ENCODE results near the gene ALOX5AP. TPM values are rescaled to one million over a fixed set of nuclear protein-coding genes. Genes with fewer than 3 reads are reported as not detected.

ALOX5AP gene
- total and polyA plus RNA-seq, 7 donors, result 2.5 to 12.2 (median 5.2) TPM

DNA sequence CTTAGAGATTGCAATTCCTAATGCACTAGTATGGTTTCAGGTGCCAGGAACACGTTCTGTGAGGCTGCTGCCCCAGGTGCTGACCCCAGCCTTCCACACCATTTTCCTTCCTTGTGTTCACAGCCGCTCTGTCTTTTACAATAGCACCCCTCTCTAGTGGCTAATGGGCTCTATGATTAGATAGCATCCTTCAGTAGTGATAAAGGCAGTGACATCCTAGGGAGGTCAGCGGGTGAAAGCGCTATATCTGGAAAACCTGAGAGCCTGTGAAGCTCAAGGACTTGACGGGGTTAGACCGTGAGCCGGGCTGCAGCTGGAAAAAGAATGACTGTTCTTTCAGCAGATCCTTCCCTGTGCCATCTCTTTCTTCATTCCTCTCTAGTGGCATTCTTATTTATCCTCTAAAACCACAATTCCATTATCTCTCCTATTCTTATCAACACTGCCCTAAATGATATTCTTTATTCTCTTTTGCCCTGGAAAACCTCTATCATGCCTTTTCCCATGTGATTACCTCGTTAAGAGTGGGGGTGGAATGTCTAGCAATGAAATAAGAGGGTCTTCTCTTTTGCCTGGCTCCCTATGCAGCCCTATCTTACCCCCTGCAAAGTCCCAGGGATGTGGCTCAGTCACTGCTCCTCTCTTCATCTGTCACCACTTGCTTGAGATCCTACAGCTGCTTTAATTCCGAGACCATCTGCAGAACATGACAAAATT, 21.8 kb downstream of the ALOX5AP start:
- 78 to 88% (median 85%) methylated on average over 9 of the region's 9 CpGs for WGBS, 3 donors
- intact Hi-C loops (cut with DNase I), result loop anchor here (5.0 kb wide), 1 partner anchor 40 kb away; no protein-coding TSS in a partner anchor
- peaks cover 15% of the 10 kb centered on the region for H3K4me1 ChIP-seq
- no peaks in the 10 kb centered on the region for H3K27me3 ChIP-seq (ENCODE audit: insufficient read depth in 3 of 3, low read length in 2 of 3)
- TF ChIP-seq, protein P1, sequence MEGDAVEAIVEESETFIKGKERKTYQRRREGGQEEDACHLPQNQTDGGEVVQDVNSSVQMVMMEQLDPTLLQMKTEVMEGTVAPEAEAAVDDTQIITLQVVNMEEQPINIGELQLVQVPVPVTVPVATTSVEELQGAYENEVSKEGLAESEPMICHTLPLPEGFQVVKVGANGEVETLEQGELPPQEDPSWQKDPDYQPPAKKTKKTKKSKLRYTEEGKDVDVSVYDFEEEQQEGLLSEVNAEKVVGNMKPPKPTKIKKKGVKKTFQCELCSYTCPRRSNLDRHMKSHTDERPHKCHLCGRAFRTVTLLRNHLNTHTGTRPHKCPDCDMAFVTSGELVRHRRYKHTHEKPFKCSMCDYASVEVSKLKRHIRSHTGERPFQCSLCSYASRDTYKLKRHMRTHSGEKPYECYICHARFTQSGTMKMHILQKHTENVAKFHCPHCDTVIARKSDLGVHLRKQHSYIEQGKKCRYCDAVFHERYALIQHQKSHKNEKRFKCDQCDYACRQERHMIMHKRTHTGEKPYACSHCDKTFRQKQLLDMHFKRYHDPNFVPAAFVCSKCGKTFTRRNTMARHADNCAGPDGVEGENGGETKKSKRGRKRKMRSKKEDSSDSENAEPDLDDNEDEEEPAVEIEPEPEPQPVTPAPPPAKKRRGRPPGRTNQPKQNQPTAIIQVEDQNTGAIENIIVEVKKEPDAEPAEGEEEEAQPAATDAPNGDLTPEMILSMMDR (IDR thresholded peaks at IDR 0.05), result no peak
- no peaks in the 10 kb centered on the region for H3K9me3 ChIP-seq
- ATAC-seq (no peak), DNase-seq (no peak)
- no peak overlapping the region for H3K4me3 ChIP-seq
- H3K36me3 ChIP-seq (ENCODE audit: insufficient read depth in 1 of 2, low read depth in 1 of 2), result no peaks in the 10 kb centered on the region
- H3K27ac ChIP-seq, result no peak overlapping the region

DNA sequence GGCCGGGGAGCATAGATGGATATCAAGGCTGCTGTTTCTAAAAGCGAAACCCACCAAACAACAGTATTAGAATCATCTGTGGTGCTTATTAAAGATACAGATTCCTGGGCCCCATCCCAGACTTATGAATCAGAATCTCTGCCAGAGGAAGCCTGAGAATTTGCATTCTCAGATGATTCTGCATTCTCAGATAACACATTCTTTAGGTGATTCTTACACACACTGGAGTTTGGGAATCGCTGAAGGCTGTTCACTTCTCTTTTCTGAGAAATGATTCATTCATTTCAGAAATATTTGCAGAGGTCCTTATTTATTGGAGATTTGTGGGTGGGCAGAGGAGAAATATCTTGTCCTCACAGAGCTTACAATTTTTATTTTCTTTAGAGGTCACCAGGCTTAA, 24.4 kb downstream of the ALOX5AP start:
- H3K4me1 ChIP-seq, result peaks cover 6% of the 10 kb centered on the region
- no peak for DNase-seq
- WGBS, 3 donors, result 77 to 90% (median 84%) methylated on average over 3 of the region's 3 CpGs
- H3K4me3 ChIP-seq, result no peak overlapping the region
- intact Hi-C loops (cut with DNase I), result loop anchor here (5.0 kb wide), 1 partner anchor 38 kb away; no protein-coding TSS in a partner anchor
- TF ChIP-seq, protein P1 (IDR thresholded peaks at IDR 0.05), result no peak
- H3K9me3 ChIP-seq, result no peaks in the 10 kb centered on the region
- no peak for ATAC-seq
- H3K27ac ChIP-seq, result no peak overlapping the region
- H3K27me3 ChIP-seq (ENCODE audit: insufficient read depth in 3 of 3, low read length in 2 of 3), result no peaks in the 10 kb centered on the region
- H3K36me3 ChIP-seq (ENCODE audit: insufficient read depth in 1 of 2, low read depth in 1 of 2), result no peaks in the 10 kb centered on the region

GRCh38 chr13:30762643-30763042, 27.3 kb downstream of the ALOX5AP start:
- WGBS, 3 donors, result 84 to 91% (median 87%) methylated on average over 4 of the region's 4 CpGs
- H3K27ac ChIP-seq, result no peak overlapping the region
- intact Hi-C loops (cut with DNase I), result no loop called here
- TF ChIP-seq, protein P1 (IDR thresholded peaks at IDR 0.05), result no peak
- H3K27me3 ChIP-seq (ENCODE audit: insufficient read depth in 3 of 3, low read length in 2 of 3), result no peaks in the 10 kb centered on the region
- DNase-seq, result no peak
- ATAC-seq, result no peak
- H3K4me3 ChIP-seq, result no peak overlapping the region
- H3K9me3 ChIP-seq, result no peaks in the 10 kb centered on the region
- no peaks in the 10 kb centered on the region for H3K36me3 ChIP-seq (ENCODE audit: insufficient read depth in 1 of 2, low read depth in 1 of 2)
- H3K4me1 ChIP-seq, result no peaks in the 10 kb centered on the region

GRCh38 chr13:30763786-30764413, 28.6 kb downstream of the ALOX5AP start:
- no peak overlapping the region for H3K27ac ChIP-seq
- WGBS, 3 donors, result 68 to 75% (median 69%) methylated on average over 8 of the region's 8 CpGs
- H3K36me3 ChIP-seq (ENCODE audit: insufficient read depth in 1 of 2, low read depth in 1 of 2), result no peaks in the 10 kb centered on the region
- intact Hi-C loops (cut with DNase I), result no loop called here
- TF ChIP-seq, protein P1 (IDR thresholded peaks at IDR 0.05), result no peak
- H3K4me3 ChIP-seq, result no peak overlapping the region
- DNase-seq (no peak), ATAC-seq (no peak)
- no peaks in the 10 kb centered on the region for H3K4me1 ChIP-seq
- H3K9me3 ChIP-seq, result no peaks in the 10 kb centered on the region
- H3K27me3 ChIP-seq (ENCODE audit: insufficient read depth in 3 of 3, low read length in 2 of 3), result no peaks in the 10 kb centered on the region

Data from psoas muscle (tissue), 8 donors.